Astrocyte (in vitro differentiated cells and primary cell): ENCODE data around the gene GP5.

ENCODE experiments used
- CTCF ChIP-seq: IDR thresholded peaks from 2 replicates; pipeline ENCODE4 v1.5.1; 2011; ENCODE audit warnings: low read depth, mild to moderate bottlenecking, inconsistent platforms, low read length, moderate library complexity; ENCODE audit not compliant: insufficient read depth
- EZH2 ChIP-seq: IDR thresholded peaks from 2 replicates; pipeline ENCODE4 v1.6.1; 2012; ENCODE audit warnings: mild to moderate bottlenecking, low read length, inconsistent platforms; ENCODE audit not compliant: insufficient read depth

- no peak for TF ChIP-seq EZH2
- no peak for TF ChIP-seq CTCF
These were observed 25.2 kb downstream of the GP5 start for GRCh38 chr3:194373899-194374298.
